ENCODE results near the gene ITGAX. TPM values are rescaled to one million over a fixed set of nuclear protein-coding genes. Genes with fewer than 3 reads are reported as not detected.
A peak's percentile ranks its signal among the peaks of the same experiment; 100 is the strongest.

Gene ITGAX
- total and polyA plus RNA-seq, 10 of the 15 experiments (the other 5 are each of a cell fraction or from before 2014, with no cell fraction given), result 1.6 to 37.9 (median 17.9) TPM

GRCh38 chr16:31344712-31345111 is 10.3 kb upstream of the ITGAX start (continued):
- TF ChIP-seq, protein P1, sequence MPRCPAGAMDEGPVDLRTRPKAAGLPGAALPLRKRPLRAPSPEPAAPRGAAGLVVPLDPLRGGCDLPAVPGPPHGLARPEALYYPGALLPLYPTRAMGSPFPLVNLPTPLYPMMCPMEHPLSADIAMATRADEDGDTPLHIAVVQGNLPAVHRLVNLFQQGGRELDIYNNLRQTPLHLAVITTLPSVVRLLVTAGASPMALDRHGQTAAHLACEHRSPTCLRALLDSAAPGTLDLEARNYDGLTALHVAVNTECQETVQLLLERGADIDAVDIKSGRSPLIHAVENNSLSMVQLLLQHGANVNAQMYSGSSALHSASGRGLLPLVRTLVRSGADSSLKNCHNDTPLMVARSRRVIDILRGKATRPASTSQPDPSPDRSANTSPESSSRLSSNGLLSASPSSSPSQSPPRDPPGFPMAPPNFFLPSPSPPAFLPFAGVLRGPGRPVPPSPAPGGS (IDR thresholded peaks at IDR 0.05; ENCODE audit: borderline replicate concordance, insufficient read depth, low read depth, low read length, poor library complexity, severe bottlenecking), result no peak
- peak; percentile 76 to 85 for TF ChIP-seq EP300 (IDR thresholded peaks at IDR 0.05; ENCODE audit: borderline replicate concordance in 1 of 2, control insufficient read depth in 1 of 2, low read depth in 2 of 2, low read length in 2 of 2)
- TF ChIP-seq, protein P2, sequence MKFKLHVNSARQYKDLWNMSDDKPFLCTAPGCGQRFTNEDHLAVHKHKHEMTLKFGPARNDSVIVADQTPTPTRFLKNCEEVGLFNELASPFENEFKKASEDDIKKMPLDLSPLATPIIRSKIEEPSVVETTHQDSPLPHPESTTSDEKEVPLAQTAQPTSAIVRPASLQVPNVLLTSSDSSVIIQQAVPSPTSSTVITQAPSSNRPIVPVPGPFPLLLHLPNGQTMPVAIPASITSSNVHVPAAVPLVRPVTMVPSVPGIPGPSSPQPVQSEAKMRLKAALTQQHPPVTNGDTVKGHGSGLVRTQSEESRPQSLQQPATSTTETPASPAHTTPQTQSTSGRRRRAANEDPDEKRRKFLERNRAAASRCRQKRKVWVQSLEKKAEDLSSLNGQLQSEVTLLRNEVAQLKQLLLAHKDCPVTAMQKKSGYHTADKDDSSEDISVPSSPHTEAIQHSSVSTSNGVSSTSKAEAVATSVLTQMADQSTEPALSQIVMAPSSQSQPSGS (IDR thresholded peaks at IDR 0.05; ENCODE audit: low read length), result peak; percentile 78
- no peak for TF ChIP-seq USF1 (IDR thresholded peaks at IDR 0.05; ENCODE audit: borderline replicate concordance, extremely low read length, insufficient read depth, low read depth, low read length)
- TF ChIP-seq CHD1 (IDR thresholded peaks at IDR 0.05; ENCODE audit: low read depth, low read length), result no peak
- peak; percentile 75; the same call in 1 of the 2 replicates for TF ChIP-seq ZNF217 (IDR thresholded peaks at IDR 0.05)
- no peak for TF ChIP-seq WRNIP1 (IDR thresholded peaks at IDR 0.05; ENCODE audit: borderline replicate concordance, low read depth, low read length)
- TF ChIP-seq, protein P3, sequence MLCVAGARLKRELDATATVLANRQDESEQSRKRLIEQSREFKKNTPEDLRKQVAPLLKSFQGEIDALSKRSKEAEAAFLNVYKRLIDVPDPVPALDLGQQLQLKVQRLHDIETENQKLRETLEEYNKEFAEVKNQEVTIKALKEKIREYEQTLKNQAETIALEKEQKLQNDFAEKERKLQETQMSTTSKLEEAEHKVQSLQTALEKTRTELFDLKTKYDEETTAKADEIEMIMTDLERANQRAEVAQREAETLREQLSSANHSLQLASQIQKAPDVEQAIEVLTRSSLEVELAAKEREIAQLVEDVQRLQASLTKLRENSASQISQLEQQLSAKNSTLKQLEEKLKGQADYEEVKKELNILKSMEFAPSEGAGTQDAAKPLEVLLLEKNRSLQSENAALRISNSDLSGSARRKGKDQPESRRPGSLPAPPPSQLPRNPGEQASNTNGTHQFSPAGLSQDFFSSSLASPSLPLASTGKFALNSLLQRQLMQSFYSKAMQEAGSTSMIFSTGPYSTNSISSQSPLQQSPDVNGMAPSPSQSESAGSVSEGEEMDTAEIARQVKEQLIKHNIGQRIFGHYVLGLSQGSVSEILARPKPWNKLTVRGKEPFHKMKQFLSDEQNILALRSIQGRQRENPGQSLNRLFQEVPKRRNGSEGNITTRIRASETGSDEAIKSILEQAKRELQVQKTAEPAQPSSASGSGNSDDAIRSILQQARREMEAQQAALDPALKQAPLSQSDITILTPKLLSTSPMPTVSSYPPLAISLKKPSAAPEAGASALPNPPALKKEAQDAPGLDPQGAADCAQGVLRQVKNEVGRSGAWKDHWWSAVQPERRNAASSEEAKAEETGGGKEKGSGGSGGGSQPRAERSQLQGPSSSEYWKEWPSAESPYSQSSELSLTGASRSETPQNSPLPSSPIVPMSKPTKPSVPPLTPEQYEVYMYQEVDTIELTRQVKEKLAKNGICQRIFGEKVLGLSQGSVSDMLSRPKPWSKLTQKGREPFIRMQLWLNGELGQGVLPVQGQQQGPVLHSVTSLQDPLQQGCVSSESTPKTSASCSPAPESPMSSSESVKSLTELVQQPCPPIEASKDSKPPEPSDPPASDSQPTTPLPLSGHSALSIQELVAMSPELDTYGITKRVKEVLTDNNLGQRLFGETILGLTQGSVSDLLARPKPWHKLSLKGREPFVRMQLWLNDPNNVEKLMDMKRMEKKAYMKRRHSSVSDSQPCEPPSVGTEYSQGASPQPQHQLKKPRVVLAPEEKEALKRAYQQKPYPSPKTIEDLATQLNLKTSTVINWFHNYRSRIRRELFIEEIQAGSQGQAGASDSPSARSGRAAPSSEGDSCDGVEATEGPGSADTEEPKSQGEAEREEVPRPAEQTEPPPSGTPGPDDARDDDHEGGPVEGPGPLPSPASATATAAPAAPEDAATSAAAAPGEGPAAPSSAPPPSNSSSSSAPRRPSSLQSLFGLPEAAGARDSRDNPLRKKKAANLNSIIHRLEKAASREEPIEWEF (IDR thresholded peaks at IDR 0.05; ENCODE audit: insufficient replicate concordance, low read depth, low read length), result no peak
- TF ChIP-seq ZSCAN29 (IDR thresholded peaks at IDR 0.05), result no peak
- TF ChIP-seq YY1 (IDR thresholded peaks at IDR 0.05; ENCODE audit: low read depth, low read length), result peak; percentile 72
- TF ChIP-seq HDAC6 (IDR thresholded peaks at IDR 0.05; ENCODE audit: unreplicated experiment), result no peak
- no peak for TF ChIP-seq CBX3 (IDR thresholded peaks at IDR 0.05; ENCODE audit: borderline replicate concordance, low read depth)
- TF ChIP-seq JUND (IDR thresholded peaks at IDR 0.05; ENCODE audit: low read depth, low read length), result peak; percentile 49; the same call in 1 of the 2 replicates
- no peak for TF ChIP-seq EZH2 (IDR thresholded peaks at IDR 0.05; ENCODE audit: borderline replicate concordance, control insufficient read depth, low read depth, low read length)

Measured in GM12878 (cell line).